Peyer's patch (tissue), 4 donors: ENCODE measurements around the gene PLS1. TPM values are rescaled to one million over a fixed set of nuclear protein-coding genes. Genes with fewer than 3 reads are reported as not detected.

ENCODE experiments used
- DNase-seq, 3 donors: peaks; one replicate each; pipeline ENCODE4 v3.0.0-alpha.2; 2017 to 2019
- H3K27ac ChIP-seq, 4 donors: fragments of 200-600 bp; sonication (generic); one replicate each; pipeline ENCODE4 v1.5.1; 2016 to 2019
- H3K27me3 ChIP-seq, 2 donors: fragments of 200-600 bp; sonication (generic); one replicate each; pipeline ENCODE4 v1.5.1; 2019
- H3K36me3 ChIP-seq, 3 donors: fragments of 200-600 bp; sonication (generic); one replicate each; pipeline ENCODE4 v1.5.1; 2016 to 2019
- H3K4me1 ChIP-seq, 4 donors: fragments of 200-600 bp; sonication (generic); one replicate each; pipeline ENCODE4 v1.5.1; 2016 to 2019
- H3K4me3 ChIP-seq, 4 donors: fragments of 200-600 bp; sonication (generic); 1 replicate in 3 of 4; 2 replicates in 1 of 4; pipeline ENCODE4 v1.5.1; 2016 to 2019; ENCODE audit warnings: mild to moderate bottlenecking in 1 of 4
- H3K9me3 ChIP-seq, 4 donors: fragments of 200-600 bp; sonication (generic); one replicate each; pipeline ENCODE4 v1.5.1; 2016 to 2019; ENCODE audit warnings: mild to moderate bottlenecking in 1 of 4
- POLR2A ChIP-seq, 2 donors: fragments of 450-650 bp; IDR thresholded peaks; one replicate each; pipeline ENCODE4 v1.5.1; 2017; ENCODE audit warnings: antibody characterized with exemption in 2 of 2, mild to moderate bottlenecking in 2 of 2, moderate library complexity in 2 of 2
- total RNA-seq, 4 donors: library from RNA; depleted of rRNA; stranded (reverse); fragments of >200 nt; gene quantifications; one replicate each; pipeline ENCODE4 v1.1.0, GENCODE V29; 2016
- TF ChIP-seq, protein P1 (sequence below), 6 experiments: fragments of 450-650 bp in 4 of 6; fragments of 200-600 bp in 2 of 6; sonication (generic) in 1 of 6; IDR thresholded peaks; one replicate each; pipeline ENCODE4 v1.5.1; 2017 to 2019; ENCODE audit warnings: antibody characterized with exemption in 6 of 6, mild to moderate bottlenecking in 3 of 6, moderate library complexity in 1 of 6

PLS1 gene
- total RNA-seq, 4 donors from 2014 or later, result 48.7 to 661 (median 328) TPM

DNA sequence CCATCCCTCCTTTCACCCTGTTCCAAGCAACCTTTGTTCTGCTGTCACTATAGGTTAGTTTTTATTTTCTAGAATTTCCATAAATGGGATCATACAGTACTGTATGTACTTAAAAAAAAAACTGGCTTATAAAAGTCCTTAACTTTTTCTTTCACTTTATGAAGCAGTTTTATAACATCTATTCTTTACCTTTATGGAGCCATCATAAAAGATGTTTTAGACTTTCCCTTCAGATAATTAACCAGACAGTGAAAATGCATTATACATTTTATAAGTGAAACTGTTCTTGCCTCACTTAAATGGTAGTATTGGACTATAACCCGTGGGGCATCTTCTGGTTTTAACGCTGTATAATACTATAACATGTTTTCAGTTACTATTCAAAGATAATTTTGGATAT, 26.2 kb downstream of the PLS1 start:
- no peak for DNase-seq
- no peaks in the 10 kb centered on the region for H3K36me3 ChIP-seq
- no peak overlapping the region for H3K4me3 ChIP-seq
- peak overlapping the region in 2 of 4 donors; percentile 69 to 73 for H3K27ac ChIP-seq
- H3K27me3 ChIP-seq, result no peaks in the 10 kb centered on the region
- TF ChIP-seq, protein P1, sequence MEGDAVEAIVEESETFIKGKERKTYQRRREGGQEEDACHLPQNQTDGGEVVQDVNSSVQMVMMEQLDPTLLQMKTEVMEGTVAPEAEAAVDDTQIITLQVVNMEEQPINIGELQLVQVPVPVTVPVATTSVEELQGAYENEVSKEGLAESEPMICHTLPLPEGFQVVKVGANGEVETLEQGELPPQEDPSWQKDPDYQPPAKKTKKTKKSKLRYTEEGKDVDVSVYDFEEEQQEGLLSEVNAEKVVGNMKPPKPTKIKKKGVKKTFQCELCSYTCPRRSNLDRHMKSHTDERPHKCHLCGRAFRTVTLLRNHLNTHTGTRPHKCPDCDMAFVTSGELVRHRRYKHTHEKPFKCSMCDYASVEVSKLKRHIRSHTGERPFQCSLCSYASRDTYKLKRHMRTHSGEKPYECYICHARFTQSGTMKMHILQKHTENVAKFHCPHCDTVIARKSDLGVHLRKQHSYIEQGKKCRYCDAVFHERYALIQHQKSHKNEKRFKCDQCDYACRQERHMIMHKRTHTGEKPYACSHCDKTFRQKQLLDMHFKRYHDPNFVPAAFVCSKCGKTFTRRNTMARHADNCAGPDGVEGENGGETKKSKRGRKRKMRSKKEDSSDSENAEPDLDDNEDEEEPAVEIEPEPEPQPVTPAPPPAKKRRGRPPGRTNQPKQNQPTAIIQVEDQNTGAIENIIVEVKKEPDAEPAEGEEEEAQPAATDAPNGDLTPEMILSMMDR (IDR thresholded peaks at IDR 0.05), result no peak
- no peak for TF ChIP-seq POLR2A (IDR thresholded peaks at IDR 0.05)
- H3K4me1 ChIP-seq, result peaks cover 0 to 28% (median 0%) of the 10 kb centered on the region in 4 donors
- no peaks in the 10 kb centered on the region for H3K9me3 ChIP-seq

DNA sequence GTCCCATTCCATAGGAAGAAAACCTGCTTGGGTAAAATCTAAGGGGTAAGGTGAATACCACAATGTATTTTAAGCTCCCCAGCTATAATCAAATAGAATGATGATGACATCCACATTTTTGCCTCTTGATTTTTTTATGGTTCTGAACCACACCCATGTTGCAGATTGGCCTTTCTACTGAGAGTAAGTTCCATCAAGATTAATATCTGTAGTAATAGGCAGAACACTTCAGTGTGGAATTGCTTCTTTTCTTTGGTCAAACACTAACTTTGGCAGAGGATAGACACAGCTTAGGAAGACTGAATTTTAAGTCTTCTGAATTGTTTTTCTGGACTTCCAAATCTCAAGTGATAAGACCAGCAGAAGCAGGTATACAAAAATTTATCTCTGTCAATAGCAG, 27.0 kb downstream of the PLS1 start:
- TF ChIP-seq, protein P1 (IDR thresholded peaks at IDR 0.05), result no peak
- TF ChIP-seq POLR2A (IDR thresholded peaks at IDR 0.05), result peak; percentile 34 to 67
- Histone ChIP-seq H3K9me3 (no peaks in the 10 kb centered on the region), H3K27ac (peak overlapping the region in 3 of 4 donors; percentile 35 to 77 (median 73)), H3K27me3 (no peaks in the 10 kb centered on the region), H3K4me3 (peak overlapping the region in 2 of 4 donors; percentile 43 to 44), H3K4me1 (peaks cover 0 to 21% (median 0%) of the 10 kb centered on the region in 4 donors), H3K36me3 (no peaks in the 10 kb centered on the region)
- no peak for DNase-seq

DNA sequence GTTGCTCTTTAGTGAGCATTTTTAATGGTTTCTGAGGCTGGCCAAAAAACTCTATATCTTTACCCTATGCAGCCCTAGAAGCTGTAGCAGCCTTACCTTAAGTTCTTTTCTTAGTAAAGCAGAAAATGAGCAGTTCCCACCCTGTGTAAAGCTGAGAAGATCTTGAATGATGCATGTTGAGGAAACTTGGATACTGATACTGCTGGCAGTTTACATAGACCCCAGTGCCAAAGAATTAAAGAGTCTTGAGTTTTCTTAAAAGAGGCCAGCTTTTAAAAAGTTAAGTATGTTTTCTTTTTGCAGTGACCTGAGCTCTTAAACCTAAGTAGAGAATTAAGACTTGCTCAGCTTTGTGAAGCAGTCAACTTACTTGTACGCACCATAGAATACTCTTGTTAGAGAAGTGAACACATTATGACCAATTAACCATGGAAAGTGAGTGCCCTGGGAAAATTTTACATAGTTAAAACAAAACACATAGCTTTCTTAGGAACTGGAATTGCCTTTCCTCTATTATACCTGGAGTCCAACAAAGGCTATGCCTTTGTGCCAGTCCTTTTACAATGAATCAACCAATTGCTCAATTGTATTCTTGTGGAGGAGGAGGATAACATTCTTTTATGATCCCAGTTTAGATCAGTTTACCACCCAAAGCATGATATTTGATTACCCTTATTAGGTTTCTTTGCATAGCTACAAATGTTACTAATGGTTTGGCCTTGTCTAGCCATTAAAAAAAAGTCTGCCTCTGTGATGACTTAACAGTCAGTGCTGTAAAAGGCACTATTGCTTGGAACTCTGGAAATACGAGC, 28.4 kb downstream of the PLS1 start:
- peak in 1 of 2 donors; percentile 25 for TF ChIP-seq POLR2A (IDR thresholded peaks at IDR 0.05)
- TF ChIP-seq, protein P1 (IDR thresholded peaks at IDR 0.05), result no peak
- Histone ChIP-seq H3K4me1 (peaks cover 0 to 13% (median 0%) of the 10 kb centered on the region in 4 donors), H3K9me3 (no peaks in the 10 kb centered on the region), H3K27me3 (no peaks in the 10 kb centered on the region), H3K36me3 (no peaks in the 10 kb centered on the region), H3K4me3 (peak overlapping the region in 3 of 4 donors; percentile 2 to 44 (median 43)), H3K27ac (peak overlapping the region in 3 of 4 donors; percentile 25 to 77 (median 73))
- no peak for DNase-seq

DNA sequence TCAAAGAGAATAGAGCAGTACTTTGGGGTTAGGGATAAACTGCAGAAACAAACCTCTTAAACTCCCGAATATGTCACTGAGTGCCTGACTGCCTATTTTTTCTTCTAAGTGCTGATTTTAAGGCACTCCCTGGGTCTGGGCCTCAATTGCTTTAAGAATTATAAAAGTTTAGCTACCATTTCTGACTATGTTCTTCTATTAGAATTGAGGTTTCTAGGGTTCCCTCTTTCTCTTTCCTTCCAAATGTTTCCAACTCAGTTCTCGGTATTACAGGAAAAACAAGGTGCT, 28.9 kb downstream of the PLS1 start:
- no peaks in the 10 kb centered on the region for H3K27me3 ChIP-seq
- no peak for DNase-seq
- H3K9me3 ChIP-seq, result no peaks in the 10 kb centered on the region
- peaks cover 0 to 13% (median 0%) of the 10 kb centered on the region in 4 donors for H3K4me1 ChIP-seq
- TF ChIP-seq, protein P1 (IDR thresholded peaks at IDR 0.05), result no peak
- TF ChIP-seq POLR2A (IDR thresholded peaks at IDR 0.05), result no peak
- no peaks in the 10 kb centered on the region for H3K36me3 ChIP-seq
- H3K4me3 ChIP-seq, result peak overlapping the region in 2 of 4 donors; percentile 43 to 44
- H3K27ac ChIP-seq, result peak overlapping the region in 1 of 4 donors; percentile 73

DNA sequence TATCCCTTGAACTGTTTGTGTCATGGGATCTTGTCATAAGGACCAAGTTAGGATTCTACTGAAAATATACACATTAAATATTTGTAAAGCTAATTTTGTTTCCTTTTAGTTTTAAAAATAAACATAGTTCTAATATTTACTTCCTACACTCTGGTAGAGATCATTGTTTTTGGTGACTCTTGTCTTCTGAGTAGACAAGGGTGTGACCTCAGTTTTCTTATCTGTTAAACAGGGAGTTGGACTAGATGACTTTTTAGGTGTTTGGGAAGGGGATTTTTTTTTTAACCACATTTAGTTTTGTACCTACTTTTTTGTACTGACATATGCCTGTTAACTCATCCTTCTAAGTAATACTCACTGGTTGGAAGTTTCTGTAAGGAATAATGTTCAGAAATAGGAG, 30.8 kb downstream of the PLS1 start:
- H3K27me3 ChIP-seq, result no peaks in the 10 kb centered on the region
- H3K9me3 ChIP-seq, result no peaks in the 10 kb centered on the region
- TF ChIP-seq, protein P1 (IDR thresholded peaks at IDR 0.05), result no peak
- no peak for TF ChIP-seq POLR2A (IDR thresholded peaks at IDR 0.05)
- peak overlapping the region in 1 of 4 donors; percentile 43 for H3K4me3 ChIP-seq
- H3K4me1 ChIP-seq, result peaks cover 0 to under 1% (median 0%) of the 10 kb centered on the region in 4 donors
- no peak for DNase-seq
- H3K27ac ChIP-seq, result no peak overlapping the region
- no peaks in the 10 kb centered on the region for H3K36me3 ChIP-seq
